SU-DHL-6 (cell line): ENCODE data around the gene PRMT5.

ENCODE experiments used
- H2AFZ ChIP-seq: fragments of 200-600 bp; sonication (generic); 2 replicates; pipeline ENCODE4 v1.6.1; 2014; ENCODE audit warnings: low read depth, mild to moderate bottlenecking, moderate library complexity, mixed read lengths, antibody characterized with exemption, low read length; ENCODE audit not compliant: severe bottlenecking
- H3F3A ChIP-seq: fragments of 200-600 bp; shearing (Covaris generic); 2 replicates; pipeline ENCODE4 v1.6.0; 2016; ENCODE audit warnings: antibody characterized with exemption, mild to moderate bottlenecking; ENCODE audit not compliant: insufficient read depth
- H3K27ac ChIP-seq: fragments of 200-600 bp; sonication (generic); 2 replicates; pipeline ENCODE4 v1.5.1; 2016; ENCODE audit warnings: low read depth, mild to moderate bottlenecking, low read length, moderate library complexity, mixed read lengths
- H3K27me3 ChIP-seq: fragments of 200-600 bp; sonication (generic), shearing (Covaris generic); 2 replicates; pipeline ENCODE4 v1.6.0; 2014; ENCODE audit warnings: mild to moderate bottlenecking, low read length
- H3K36me3 ChIP-seq: fragments of 200-600 bp; sonication (generic); 2 replicates; pipeline ENCODE4 v1.6.1; 2014; ENCODE audit warnings: mild to moderate bottlenecking, low read length, mixed read lengths
- H3K4me2 ChIP-seq: fragments of 300-600, 200-600 bp; shearing (Covaris generic), sonication (generic); 2 replicates; pipeline ENCODE4 v1.6.0; 2014; ENCODE audit warnings: low read length, low read depth, mild to moderate bottlenecking; ENCODE audit not compliant: poor library complexity, severe bottlenecking
- H3K4me3 ChIP-seq: fragments of 200-600 bp; sonication (generic); 2 replicates; pipeline ENCODE4 v1.5.1; 2014; ENCODE audit warnings: antibody characterized with exemption, low read length, mild to moderate bottlenecking, mixed read lengths; ENCODE audit not compliant: insufficient read depth, poor library complexity, severe bottlenecking
- H3K79me2 ChIP-seq: fragments of 200-600 bp; sonication (generic); 2 replicates; pipeline ENCODE4 v1.6.1; 2014; ENCODE audit warnings: mild to moderate bottlenecking, low read length, moderate library complexity; ENCODE audit not compliant: insufficient read depth
- H3K9ac ChIP-seq: fragments of 200-600 bp; sonication (generic); 2 replicates; pipeline ENCODE4 v1.7.0; 2014; ENCODE audit warnings: mild to moderate bottlenecking, low read length
- H3K9me2 ChIP-seq: fragments of 200-600 bp; sonication (generic); replicated peaks from 2 replicates; pipeline ENCODE4 v1.6.1; 2014; ENCODE audit warnings: low read length; ENCODE audit not compliant: insufficient read depth
- H3K9me3 ChIP-seq: fragments of 200-600 bp; sonication (generic); 2 replicates; pipeline ENCODE4 v1.6.1; 2014; ENCODE audit warnings: low read length, mixed read lengths; ENCODE audit not compliant: insufficient read depth
- H4K20me1 ChIP-seq: fragments of 200-600 bp; sonication (generic); 2 replicates; pipeline ENCODE4 v1.6.1; 2014; ENCODE audit warnings: low read depth, mild to moderate bottlenecking, antibody characterized with exemption, low read length, moderate library complexity, mixed read lengths
- CTCF ChIP-seq: fragments of 200-600 bp; sonication (generic); IDR thresholded peaks from one replicate; pipeline ENCODE4 v1.5.1; 2017; ENCODE audit warnings: antibody characterized with exemption, mild to moderate bottlenecking, low read length, moderate library complexity; ENCODE audit not compliant: insufficient read depth, poor library complexity, severe bottlenecking
- EZH2phosphoT487 ChIP-seq: fragments of 200-600 bp; sonication (generic), shearing (Covaris generic); conservative IDR thresholded peaks from 2 replicates; pipeline ENCODE4 v1.6.1; 2018; ENCODE audit warnings: mild to moderate bottlenecking, antibody characterized with exemption, low read length, moderate library complexity, mixed read lengths

The PRMT5 gene

GRCh38 chr14:22973217-22974032 is 44.2 kb upstream of the PRMT5 start:
- Histone ChIP-seq H4K20me1 (no peaks in the 10 kb centered on the region), H3K27me3 (no peaks in the 10 kb centered on the region), H3K9ac (no peak overlapping the region), H3K27ac (no peak overlapping the region), H3K4me3 (no peak overlapping the region), H3K36me3 (no peaks in the 10 kb centered on the region), H3K4me2 (no peak overlapping the region), H2AFZ (no peak overlapping the region), H3K9me3 (no peaks in the 10 kb centered on the region), H3K79me2 (no peaks in the 10 kb centered on the region), H3F3A (no peaks in the 10 kb centered on the region), H3K9me2 (no peaks in the 10 kb centered on the region)
- TF ChIP-seq EZH2phosphoT487 (no peak), CTCF (peak; percentile 52)

GRCh38 chr14:22972313-22972930 is 43.2 kb upstream of the PRMT5 start:
- Histone ChIP-seq H2AFZ (no peak overlapping the region), H3F3A (no peaks in the 10 kb centered on the region), H3K9me3 (no peaks in the 10 kb centered on the region), H3K79me2 (no peaks in the 10 kb centered on the region), H3K9ac (no peak overlapping the region), H3K4me2 (no peak overlapping the region), H3K27me3 (no peaks in the 10 kb centered on the region), H3K9me2 (no peaks in the 10 kb centered on the region), H3K27ac (no peak overlapping the region), H3K4me3 (no peak overlapping the region), H3K36me3 (no peaks in the 10 kb centered on the region), H4K20me1 (no peaks in the 10 kb centered on the region)
- no peak for TF ChIP-seq EZH2phosphoT487
- TF ChIP-seq CTCF = no peak

- Histone ChIP-seq H3K9me3 (no peaks in the 10 kb centered on the region), H3K27ac (no peak overlapping the region), H2AFZ (no peak overlapping the region), H3K4me3 (no peak overlapping the region), H4K20me1 (no peaks in the 10 kb centered on the region), H3K9ac (no peak overlapping the region), H3F3A (no peaks in the 10 kb centered on the region), H3K36me3 (no peaks in the 10 kb centered on the region), H3K4me2 (no peak overlapping the region), H3K79me2 (no peaks in the 10 kb centered on the region), H3K9me2 (no peaks in the 10 kb centered on the region), H3K27me3 (no peaks in the 10 kb centered on the region)
- no peak for TF ChIP-seq EZH2phosphoT487
- TF ChIP-seq CTCF = no peak
These were observed 42.0 kb upstream of the PRMT5 start for GRCh38 chr14:22971152-22971551.
